ENCODE measurements around the gene ZNF619. TPM values are rescaled to one million over a fixed set of nuclear protein-coding genes. Genes with fewer than 3 reads are reported as not detected.

Gene ZNF619
- total and polyA plus RNA-seq, 2 experiments from 2014 or later, result 0.15 TPM; not detected in 1

GRCh38 chr3:40523781-40524180 is 46.9 kb downstream of the ZNF619 start:
- Histone ChIP-seq H3K4me3 (peak overlapping the region; percentile 69), H3K9me3 (ENCODE audit: low read depth) (no peaks in the 10 kb centered on the region), H3K27ac (no peak overlapping the region), H3K36me3 (peaks cover 10% of the 10 kb centered on the region), H3K27me3 (no peaks in the 10 kb centered on the region), H3K4me1 (ENCODE audit: low read depth) (peaks cover 4% of the 10 kb centered on the region)
- no peak for DNase-seq (ENCODE audit: low read depth in 1 of 2, low spot score in 1 of 2)
- TF ChIP-seq CTCF (IDR thresholded peaks at IDR 0.05; ENCODE audit: low read depth, low read length), result no peak

DNA sequence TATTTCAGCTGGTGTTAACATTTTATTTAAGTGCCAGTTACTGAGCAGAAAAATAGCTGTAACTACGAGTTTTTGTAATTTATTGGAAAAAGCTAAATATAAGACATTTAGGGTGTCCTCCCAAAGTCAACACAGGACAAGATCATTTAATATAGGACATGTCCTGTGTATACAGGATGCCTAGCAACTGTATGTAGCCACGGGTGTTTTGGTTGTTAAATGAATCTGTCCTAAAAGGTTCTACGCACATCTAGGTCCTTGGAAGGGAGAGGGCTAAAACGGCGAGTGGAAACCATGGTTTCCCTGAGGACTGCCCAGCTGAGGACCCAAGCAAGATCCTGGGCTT is 47.3 kb downstream of the ZNF619 start:
- peak overlapping the region; percentile 69 for H3K4me3 ChIP-seq
- H3K4me1 ChIP-seq (ENCODE audit: low read depth), result peaks cover 4% of the 10 kb centered on the region
- peak in 1 of 2 donors; percentile 35 for DNase-seq (ENCODE audit: low read depth in 1 of 2, low spot score in 1 of 2)
- peaks cover 12% of the 10 kb centered on the region for H3K36me3 ChIP-seq
- H3K27me3 ChIP-seq, result no peaks in the 10 kb centered on the region
- no peak for TF ChIP-seq CTCF (IDR thresholded peaks at IDR 0.05; ENCODE audit: low read depth, low read length)
- H3K9me3 ChIP-seq (ENCODE audit: low read depth), result no peaks in the 10 kb centered on the region
- H3K27ac ChIP-seq, result peak overlapping the region; percentile 76

DNA sequence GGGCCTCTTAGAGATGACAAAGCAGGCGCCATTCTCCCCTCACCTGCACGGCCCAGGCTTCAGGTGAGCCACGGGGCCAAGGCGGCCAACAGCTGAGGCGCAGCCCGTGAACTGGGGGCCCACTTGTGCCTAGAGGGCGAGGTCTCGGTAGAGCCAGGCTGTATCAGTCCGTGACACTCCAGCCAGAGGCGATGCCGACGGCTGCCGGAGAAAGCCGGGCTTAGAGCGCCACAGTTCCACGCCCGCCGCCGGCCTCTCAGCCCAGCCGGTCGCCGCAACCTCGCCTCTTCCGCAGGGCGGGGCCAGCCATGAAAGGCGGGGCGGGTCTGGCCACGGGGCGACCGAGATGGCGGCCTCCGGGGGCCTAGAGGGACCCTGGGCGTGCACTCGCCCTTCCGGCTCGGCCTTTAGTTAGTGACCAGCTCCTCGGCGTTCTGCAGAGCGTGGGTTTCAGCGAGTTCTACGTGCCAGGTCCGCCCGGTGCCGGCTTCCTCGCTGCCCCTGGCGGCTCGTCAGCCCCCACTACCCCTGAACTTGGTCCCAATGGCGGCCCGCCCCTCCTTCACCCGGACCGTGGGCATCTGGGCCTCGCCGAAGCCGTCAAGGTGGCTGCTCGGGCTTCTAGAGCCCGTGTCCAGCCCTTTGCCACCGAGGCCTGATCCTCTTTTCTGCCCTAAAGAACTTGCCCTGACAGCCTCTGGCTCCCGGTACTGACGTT is 47.8 kb downstream of the ZNF619 start, which contains the start of gene ZNF621:
ZNF621 (plus strand) TSS at position 393 of the 718 bp plus-strand sequence. CDS start 881 bp downstream, outside the sequence.
- Histone ChIP-seq H3K27ac (peak within 1 kb of the TSS; percentile 76), H3K9me3 (ENCODE audit: low read depth) (no peaks in the 10 kb centered on the region)
- TF ChIP-seq CTCF (IDR thresholded peaks at IDR 0.05; ENCODE audit: low read depth, low read length), result no peak

GRCh38 chr3:40528426-40528825 is 51.5 kb downstream of the ZNF619 start:
- Histone ChIP-seq H3K4me3 (no peak overlapping the region), H3K4me1 (ENCODE audit: low read depth) (peaks cover 4% of the 10 kb centered on the region), H3K27me3 (no peaks in the 10 kb centered on the region), H3K9me3 (ENCODE audit: low read depth) (no peaks in the 10 kb centered on the region), H3K27ac (no peak overlapping the region), H3K36me3 (peaks cover 35% of the 10 kb centered on the region)
- no peak for DNase-seq (ENCODE audit: low read depth in 1 of 2, low spot score in 1 of 2)
- TF ChIP-seq CTCF (IDR thresholded peaks at IDR 0.05; ENCODE audit: low read depth, low read length), result no peak

More for the DNA sequence above, 47.8 kb downstream of the ZNF619 start, which contains the start of gene ZNF621:
- Histone ChIP-seq H3K4me1 (ENCODE audit: low read depth) (peaks cover 4% of the 10 kb centered on the region), H3K4me3 (peak within 1 kb of the TSS; percentile 69), H3K36me3 (peaks cover 12% of the 10 kb centered on the region), H3K27me3 (no peaks in the 10 kb centered on the region)
- peak; percentile 93 for DNase-seq (ENCODE audit: low read depth in 1 of 2, low spot score in 1 of 2)

DNA sequence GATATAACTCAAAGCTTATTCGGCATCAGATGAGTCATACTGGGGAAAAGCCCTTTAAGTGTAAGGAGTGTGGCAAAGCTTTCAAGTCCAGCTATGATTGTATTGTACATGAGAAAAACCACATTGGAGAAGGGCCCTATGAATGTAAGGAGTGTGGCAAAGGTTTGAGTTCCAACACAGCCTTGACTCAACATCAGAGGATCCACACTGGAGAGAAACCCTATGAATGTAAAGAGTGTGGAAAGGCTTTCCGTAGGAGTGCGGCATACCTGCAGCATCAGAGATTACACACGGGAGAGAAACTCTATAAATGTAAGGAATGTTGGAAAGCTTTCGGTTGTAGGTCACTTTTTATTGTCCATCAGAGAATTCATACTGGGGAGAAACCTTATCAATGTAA is 55.3 kb downstream of the ZNF619 start:
- H3K27me3 ChIP-seq, result no peaks in the 10 kb centered on the region
- TF ChIP-seq CTCF (IDR thresholded peaks at IDR 0.05; ENCODE audit: low read depth, low read length), result no peak
- peaks cover 45% of the 10 kb centered on the region for H3K36me3 ChIP-seq
- no peaks in the 10 kb centered on the region for H3K9me3 ChIP-seq (ENCODE audit: low read depth)
- DNase-seq (ENCODE audit: low read depth in 1 of 2, low spot score in 1 of 2), result no peak
- H3K4me1 ChIP-seq (ENCODE audit: low read depth), result no peaks in the 10 kb centered on the region
- H3K4me3 ChIP-seq, result no peak overlapping the region
- H3K27ac ChIP-seq, result no peak overlapping the region

Data from cardiac muscle cell (in vitro differentiated cells and primary cell).